ENCODE data around the gene NCSTN.
"Not testable (repeated sequence)": the region's sequence is repeated elsewhere in the genome, so short reads cannot be mapped to it uniquely, and the experiment has no call there.

Gene NCSTN

GRCh38 chr1:160371756-160372155 is 28.6 kb downstream of the NCSTN start:
- DNase-seq (ENCODE audit: low read depth) = no peak

GRCh38 chr1:160373696-160374095 is 30.5 kb downstream of the NCSTN start:
- DNase-seq (ENCODE audit: low read depth) = peak; percentile 29

- DNase-seq (ENCODE audit: low read depth) = no peak
Observed at GRCh38 chr1:160374306-160375110, 31.3 kb downstream of the NCSTN start.

- peak; percentile 46 for DNase-seq (ENCODE audit: low read depth)
Observed at GRCh38 chr1:160375788-160376524, 32.8 kb downstream of the NCSTN start.

GRCh38 chr1:160376525-160377131 is 33.4 kb downstream of the NCSTN start:
- DNase-seq (ENCODE audit: low read depth) = peak; percentile 76

GRCh38 chr1:160377585-160378206 is 34.5 kb downstream of the NCSTN start:
- peak; percentile 15 for DNase-seq (ENCODE audit: low read depth)

GRCh38 chr1:160384812-160385211 is 41.6 kb downstream of the NCSTN start:
- not testable (repeated sequence) for DNase-seq (ENCODE audit: low read depth)

- DNase-seq (ENCODE audit: low read depth) = not testable (repeated sequence)
Observed at GRCh38 chr1:160388406-160388805, 45.2 kb downstream of the NCSTN start.

GRCh38 chr1:160394673-160395072 is 51.5 kb downstream of the NCSTN start:
- DNase-seq (ENCODE audit: low read depth) = no peak

GRCh38 chr1:160397651-160398050 is 54.5 kb downstream of the NCSTN start:
- DNase-seq (ENCODE audit: low read depth) = no peak

GRCh38 chr1:160398823-160399222 is 55.6 kb downstream of the NCSTN start:
- no peak for DNase-seq (ENCODE audit: low read depth)

- DNase-seq (ENCODE audit: low read depth) = no peak
Observed at GRCh38 chr1:160399544-160400222, 56.5 kb downstream of the NCSTN start.

GRCh38 chr1:160400223-160400645 is 57.1 kb downstream of the NCSTN start, which contains the start of gene VANGL2:
TSS of gene VANGL2 (plus strand) at chr1:160400564. CDS start at chr1:160415838, 15,274 bp downstream.
- DNase-seq (ENCODE audit: low read depth) = peak; percentile 39

GRCh38 chr1:160400646-160401486 is 57.7 kb downstream of the NCSTN start:
- DNase-seq (ENCODE audit: low read depth) = no peak

- no peak for DNase-seq (ENCODE audit: low read depth)
Observed at GRCh38 chr1:160401487-160401805, 58.3 kb downstream of the NCSTN start.

GRCh38 chr1:160402001-160402795 is 59.0 kb downstream of the NCSTN start:
- DNase-seq (ENCODE audit: low read depth) = no peak

GRCh38 chr1:160403244-160403643 is 60.1 kb downstream of the NCSTN start:
- no peak for DNase-seq (ENCODE audit: low read depth)

- DNase-seq (ENCODE audit: low read depth) = no peak
Observed at GRCh38 chr1:160404094-160404493, 60.9 kb downstream of the NCSTN start.

GRCh38 chr1:160405331-160405877 is 62.2 kb downstream of the NCSTN start:
- no peak for DNase-seq (ENCODE audit: low read depth)
